NCI-H2196 (cell line): Measurements from ENCODE around the gene KRT37.
"Not testable (repeated sequence)": the region's sequence is repeated elsewhere in the genome, so short reads cannot be mapped to it uniquely, and the experiment has no call there.

Source experiments
- DNase-seq: peaks from one replicate; lab custom pipeline; 2025; ENCODE audit not compliant: unreplicated experiment; lab: John Stamatoyannopoulos, UW

The KRT37 gene

DNA sequence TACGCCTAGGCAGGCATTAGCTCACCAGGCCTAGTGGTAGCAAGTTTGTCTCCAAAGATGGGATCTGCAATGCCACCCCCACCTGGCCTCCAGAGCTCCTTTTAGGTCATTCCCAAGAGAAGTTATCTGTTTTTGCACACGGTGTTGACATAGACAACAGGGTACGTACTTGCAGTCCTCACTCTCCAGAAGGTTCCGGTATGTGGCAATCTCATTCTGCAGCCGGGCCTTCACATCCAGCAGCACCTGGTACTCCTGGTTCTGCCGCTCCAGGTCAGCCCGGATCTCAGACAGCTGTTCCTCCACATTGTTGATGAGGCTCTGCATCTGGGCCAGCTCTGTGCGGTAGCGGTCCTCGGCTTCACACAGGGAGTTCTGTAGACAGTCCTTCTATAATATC, 17.2 kb downstream of the KRT37 start:
- no peak for DNase-seq

DNA sequence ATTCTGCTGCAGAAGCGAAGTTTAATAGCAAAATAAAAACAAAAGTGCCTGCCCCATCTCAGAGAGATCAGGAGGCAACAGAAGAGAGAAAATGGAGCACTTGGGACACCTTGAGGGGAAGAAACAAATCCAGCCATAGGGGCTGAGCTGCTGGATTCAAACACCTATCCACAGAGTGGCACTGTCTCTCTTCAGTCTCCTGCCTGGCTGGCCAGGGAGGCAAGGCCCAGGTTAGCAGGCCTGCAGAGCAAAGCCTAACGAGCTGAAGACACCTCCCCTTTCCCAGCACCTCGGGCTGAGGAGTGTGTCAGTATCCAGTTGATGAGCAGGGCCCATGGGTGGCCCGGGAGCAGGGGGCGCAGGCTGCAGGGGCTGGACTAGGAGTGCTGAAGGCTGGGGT, 18.2 kb downstream of the KRT37 start:
- DNase-seq: no peak

DNA sequence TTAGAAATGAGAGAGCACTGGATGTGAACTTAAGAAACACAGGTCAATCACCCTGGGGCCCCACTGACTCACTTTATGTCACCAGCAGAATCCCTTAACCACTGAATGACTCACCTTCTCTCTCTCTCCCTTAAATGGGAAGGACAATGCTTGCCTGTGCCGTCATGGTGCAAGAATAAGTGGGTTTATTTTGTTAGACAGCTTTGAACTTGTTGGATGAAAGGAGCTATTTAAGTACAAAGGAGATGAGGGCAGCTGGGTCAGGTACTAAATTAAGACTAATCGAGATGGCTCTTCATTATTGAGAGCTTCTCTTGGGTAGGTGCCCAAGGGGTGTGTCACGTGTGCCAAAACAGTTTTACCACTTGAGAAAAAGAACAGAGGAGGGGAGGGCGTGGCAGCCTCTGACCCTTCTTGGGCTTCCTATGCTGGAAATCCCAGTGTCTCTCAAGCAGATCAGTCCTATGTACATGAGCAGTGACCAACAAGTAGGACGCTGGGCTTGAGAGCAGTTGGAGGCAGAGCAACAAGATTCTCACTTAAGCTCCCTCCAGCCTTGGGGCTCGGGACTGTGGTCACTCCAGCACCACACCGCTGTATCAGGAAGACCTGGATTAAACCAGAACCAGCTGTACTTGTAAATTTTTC, 20.2 kb downstream of the KRT37 start:
- peak; percentile 25 for DNase-seq

DNA sequence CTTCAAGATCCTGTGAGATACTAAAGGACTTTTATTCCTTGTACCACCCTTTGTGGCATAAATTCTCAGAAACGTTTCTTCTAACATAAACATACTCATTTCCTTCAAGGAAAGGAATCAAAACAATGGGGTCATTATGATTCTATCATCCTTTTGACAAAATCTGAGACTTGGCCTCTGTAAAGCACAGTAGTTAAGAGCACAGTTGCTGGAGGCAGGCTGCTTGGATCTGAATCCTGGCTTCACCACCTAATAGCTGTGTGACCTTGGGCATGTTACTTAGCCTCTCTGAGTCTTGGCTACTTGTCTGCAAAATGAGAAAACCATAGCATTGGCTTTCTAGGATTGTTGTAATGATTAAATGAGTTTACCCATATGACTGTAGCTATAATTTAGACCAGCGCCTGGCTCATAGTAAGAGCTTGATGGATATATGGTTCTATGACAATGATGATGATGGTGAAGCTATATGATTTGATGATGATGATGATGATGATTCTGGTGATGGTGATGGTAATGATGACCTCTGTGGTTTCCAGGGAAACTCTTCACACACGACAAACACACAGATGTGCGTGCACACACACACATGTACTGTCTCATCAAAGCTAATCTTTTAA, 20.9 kb downstream of the KRT37 start:
- no peak for DNase-seq

DNA sequence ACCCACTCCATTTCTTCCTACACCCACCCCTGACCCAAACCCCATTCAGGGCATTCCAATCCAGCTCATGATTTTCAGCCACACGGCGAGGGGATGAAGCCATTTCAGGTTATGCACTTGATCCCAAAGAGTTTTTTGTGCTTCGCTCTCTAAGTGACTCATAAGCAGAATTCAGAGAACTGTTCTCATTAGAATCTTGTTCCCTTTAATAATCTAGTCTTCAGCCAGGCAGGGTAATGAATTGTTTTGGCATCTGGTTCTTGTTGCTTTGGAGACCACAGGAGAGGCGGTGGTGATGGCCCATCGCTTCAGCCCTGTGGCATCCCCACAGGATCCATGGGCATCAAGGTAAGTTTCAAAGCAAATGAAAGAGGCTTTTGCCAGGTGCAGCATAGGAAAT, 22.2 kb downstream of the KRT37 start:
- DNase-seq: no peak

DNA sequence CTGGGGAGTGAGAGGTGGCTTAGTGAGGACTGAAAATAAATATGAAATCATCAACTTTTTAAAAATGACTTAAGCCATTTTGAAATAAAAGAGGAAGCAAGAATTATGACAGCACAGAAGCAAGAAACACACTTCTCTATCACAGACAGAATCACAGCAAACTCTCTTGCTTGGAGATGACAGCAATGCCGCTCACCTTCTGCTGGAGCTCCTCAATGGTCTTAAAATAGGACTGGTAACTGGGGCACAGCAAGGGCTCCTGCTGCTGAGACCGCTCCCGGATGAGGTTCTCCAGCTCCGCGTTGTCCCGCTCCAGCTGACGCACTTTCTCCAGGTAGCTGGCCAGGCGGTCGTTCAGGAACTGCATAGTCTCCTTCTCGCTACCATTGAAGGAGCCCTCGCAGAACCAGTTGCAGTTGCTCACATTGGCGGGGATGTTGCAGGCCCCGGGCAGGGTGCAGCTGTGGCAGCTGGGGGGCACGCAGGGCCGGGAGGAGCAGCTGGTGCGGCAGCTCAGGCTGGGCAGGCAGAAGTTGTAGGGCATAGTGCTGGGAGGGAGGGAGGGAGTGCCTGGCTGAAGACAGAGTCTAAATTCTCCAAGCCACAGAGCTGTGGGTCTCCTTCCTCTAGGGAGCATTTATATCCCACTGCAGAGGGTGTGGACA, 27.3 kb downstream of the KRT37 start, which contains the start of gene KRT31:
Gene KRT31 (minus strand): TSS at position 613 of the 665 bp plus-strand sequence. CDS start 69 bp downstream, at position 544.
- DNase-seq: no peak

DNA sequence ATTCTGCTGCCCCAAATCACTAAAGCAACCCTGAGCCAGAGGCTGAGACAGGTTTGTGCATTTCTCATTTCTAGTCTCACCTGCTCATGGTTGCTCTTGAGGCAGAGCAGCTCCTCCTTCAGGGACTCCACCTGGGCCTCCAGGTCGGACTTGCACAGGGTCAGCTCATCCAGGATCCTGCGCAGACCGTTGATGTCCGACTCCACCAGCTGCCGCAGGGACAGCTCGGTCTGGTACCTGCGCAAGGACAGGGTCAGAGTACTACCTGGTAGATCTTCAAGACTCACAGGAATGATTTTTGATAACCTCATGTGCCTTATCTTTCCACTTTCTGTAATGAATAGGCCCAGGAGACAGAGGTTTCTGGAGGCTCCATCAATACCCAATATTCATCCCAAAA, 28.0 kb downstream of the KRT37 start:
- no peak for DNase-seq

DNA sequence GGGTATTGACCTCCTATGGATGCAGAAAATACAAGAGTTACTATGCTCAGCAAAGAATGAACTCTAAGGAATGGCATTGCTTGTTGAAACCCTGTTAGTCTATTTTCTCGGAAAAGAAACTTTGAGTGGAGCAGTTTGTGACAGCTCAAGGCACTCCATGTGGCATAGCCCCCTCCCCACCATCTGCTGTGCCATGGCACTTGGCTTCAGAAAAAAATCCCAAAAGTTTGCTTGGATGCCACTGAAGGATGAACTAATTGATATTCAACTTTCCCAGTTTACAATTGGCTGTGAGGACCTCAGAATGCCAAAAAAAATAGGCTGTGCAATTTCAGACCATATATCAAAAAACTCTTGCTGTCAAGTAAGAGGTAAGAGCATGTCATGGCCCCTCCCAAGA, 28.8 kb downstream of the KRT37 start:
- DNase-seq: no peak

DNA sequence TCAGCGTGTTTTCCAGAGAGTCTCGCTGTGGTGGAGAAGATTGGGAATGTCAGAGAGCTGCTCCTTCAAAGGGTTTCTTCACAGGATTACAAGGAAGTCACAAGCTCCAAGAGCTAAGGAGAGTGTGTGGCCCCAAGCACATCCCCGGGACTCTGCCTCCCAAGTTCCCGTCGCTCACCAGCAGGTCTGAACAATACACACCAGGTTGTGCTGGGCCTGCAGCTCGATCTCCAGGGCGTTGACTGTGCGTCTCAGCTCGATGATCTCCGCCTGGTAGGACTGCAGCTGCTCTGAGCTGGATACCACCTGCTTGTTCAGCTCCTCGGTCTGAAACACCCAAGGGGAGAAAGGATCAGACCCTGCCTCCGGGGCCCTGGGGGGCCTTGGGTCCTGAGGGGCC, 29.3 kb downstream of the KRT37 start:
- not testable (repeated sequence) for DNase-seq

DNA sequence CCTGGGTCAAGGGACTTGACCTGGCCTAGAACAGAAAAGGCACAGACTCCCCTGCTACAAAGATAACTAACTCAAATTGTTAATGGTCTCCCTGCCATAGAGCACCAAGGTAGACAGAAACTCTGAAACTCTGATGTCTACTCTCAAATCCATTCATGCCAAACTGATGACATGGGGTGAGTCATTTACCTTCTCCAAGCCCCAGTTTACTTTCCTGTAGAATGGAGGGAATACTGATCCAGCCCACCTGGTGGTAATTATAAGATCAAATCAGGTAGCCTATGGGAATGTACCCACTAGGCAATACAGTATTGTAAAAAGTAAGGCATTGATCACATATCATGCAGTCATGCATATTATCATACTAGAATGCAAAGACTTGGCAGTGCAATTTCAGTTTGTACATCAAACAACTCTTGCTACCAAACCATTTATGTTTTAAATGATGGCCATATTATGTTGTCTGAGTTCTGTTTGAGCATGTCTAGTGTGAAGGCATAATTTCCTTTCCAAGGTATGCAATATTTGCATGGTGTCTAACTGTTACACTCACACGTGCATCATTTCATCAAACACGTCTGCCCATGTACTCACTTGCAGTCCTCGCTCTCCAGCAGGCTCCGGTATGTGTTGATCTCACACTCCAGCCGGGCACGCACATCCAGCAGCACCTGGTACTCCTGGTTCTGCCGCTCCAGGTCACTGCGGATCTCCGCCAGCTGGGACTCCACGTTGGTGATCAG, 30.0 kb downstream of the KRT37 start:
- DNase-seq: no peak

DNA sequence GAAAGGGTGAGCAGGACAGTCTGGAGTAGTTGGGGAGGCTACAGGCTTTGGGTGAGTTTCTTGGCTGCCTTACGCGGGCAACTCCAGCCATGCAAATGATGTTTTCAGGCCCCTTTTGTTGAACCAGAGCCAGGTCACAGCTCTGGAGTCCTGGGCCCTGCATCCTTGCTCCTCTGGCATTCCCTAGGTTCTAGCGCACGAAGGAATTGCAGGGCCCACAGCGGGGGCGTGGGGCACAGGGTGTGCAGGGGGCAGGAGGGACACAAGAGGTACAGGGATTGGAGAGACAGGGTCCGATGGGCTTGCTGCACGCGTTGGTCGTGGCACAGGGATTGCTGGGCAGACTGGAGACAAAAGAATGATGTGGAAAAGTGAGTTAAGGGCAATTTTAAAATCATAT, 30.6 kb downstream of the KRT37 start:
- no peak for DNase-seq

DNA sequence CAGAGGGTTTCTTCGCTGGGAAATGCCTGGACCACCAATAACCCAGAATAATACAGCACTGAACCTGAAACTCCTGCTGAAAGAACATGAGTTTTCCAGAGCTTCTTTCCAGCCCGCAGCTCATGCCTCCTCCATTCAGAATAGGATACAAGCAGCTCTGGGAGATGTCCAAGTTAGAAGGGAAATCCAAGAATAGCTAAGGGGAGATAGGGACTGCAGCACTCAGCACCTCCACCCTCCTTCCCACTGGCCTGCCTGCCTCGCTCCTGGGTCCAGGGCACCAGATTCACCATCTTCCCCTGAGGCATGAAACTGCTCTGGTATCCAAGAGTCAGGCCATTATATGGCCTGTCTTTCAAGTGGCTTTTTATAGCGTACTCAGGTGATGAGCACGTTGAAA, 31.1 kb downstream of the KRT37 start:
- no peak for DNase-seq

DNA sequence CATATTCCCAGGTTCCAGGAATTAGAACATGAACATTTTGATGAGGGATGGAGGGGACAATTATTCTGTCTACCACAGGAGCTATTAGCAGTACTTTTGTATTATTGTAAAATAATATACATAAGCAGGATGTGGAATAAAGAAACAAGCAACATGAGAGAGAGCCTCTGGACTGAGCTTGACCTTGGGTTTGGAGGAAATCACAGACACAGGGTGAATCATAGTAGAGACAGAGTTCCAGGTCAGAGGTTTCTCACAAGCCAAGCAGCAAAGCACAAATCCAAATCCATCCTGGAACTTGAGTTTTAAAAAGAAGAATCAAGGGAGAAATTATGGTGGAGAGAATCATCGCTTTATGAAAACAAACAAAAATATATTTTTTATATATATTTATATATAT, 32.1 kb downstream of the KRT37 start:
- no peak for DNase-seq

DNA sequence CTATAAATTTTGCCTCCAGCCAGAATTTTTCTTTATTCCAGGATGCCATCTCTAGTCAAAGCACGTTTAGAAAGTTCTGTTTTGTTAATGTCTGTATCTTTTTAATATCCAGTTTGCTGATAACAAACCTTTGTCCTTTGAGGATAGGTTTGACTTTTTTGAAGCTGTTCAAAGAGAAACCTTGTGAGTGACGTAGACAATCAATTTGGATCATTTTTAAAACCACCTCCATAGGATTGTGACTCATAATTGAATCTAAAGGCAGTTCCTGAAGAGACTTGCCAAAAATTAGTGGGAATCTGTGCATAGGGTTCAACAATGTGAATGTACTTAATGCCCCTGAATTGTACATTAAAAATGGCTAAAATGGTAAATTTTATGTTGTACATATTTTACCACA, 32.9 kb downstream of the KRT37 start:
- no peak for DNase-seq

DNA sequence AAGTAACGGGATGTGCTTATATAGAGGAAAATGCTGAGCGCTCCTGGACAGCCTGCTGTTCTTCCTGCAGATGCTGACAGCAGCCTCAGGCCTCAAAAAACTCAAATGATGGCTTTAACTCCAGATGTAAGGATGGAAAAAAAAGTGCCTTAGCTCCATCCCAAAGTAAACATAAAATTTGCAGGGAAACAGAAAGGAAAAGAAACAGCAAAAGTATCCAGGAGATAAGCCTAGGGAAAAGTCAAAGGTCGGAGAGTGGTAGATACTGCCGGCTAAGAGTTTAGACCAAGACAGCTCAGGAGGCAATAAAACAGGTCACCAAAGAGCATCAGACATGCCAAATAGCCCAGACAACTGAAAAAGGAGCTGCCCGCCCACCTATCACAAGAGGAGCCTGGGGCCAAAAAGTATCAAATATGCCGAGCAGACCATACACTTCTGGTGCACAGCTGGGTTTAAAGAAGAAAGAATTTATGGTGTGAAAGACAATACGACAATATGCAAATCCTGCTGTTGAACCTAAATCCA, 33.9 kb downstream of the KRT37 start:
- DNase-seq: no peak

DNA sequence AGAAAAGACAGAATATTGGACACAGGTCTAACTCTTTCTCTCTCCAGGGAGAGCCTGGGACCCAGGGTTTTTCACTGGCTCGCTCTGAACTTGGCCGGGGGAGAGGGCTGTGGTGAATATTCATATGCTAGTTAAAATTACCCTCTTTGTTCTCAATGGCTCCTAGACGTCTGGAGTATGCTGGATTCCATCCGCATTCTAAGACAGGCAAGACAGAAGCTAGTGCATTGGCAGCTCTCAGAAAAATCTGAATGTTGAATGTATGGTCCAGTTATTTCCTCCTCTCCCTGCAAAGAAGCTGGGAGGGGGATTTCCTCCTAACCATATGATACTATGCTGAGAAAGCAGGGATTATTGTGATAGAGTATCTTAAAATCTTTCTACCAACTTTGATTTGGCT, 36.7 kb downstream of the KRT37 start:
- DNase-seq: no peak

DNA sequence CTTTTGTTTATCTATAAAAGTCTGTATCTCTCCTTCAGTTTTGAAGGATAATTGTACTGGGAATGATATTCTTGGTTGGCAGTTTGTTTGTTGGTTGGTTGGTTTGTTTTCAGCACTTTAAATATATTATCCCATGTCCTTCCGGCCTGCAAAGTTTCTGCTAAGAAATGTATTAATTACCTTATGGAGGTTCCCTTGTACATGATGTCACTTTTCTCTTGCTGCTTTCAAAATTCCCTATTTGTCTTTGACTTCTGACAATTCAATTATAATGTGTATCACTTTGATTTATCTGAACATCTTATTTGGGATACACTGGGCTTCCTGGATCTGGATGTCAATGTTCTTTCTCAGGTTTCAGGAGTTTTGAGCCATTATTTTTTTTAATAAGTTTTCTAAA, 38.2 kb downstream of the KRT37 start:
- no peak for DNase-seq

DNA sequence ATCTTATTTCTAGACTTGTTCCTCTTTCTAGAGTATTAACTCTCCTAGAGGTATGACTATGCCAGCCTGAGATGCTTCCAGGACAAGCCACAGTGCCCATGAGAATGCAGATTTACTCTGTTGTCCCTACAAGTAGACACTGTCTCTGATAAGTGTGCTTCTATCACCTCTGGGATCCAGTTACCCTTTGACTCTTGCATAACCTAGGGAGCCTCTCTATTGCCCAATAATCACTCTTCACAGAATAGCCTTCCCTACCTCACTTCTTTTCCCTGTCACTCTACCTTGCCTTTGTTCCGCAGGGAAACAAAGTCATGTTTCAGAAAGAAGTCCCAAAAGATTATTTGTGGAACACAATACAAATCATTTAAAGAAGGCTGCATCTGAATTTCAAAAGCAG, 40.7 kb downstream of the KRT37 start:
- DNase-seq: no peak

DNA sequence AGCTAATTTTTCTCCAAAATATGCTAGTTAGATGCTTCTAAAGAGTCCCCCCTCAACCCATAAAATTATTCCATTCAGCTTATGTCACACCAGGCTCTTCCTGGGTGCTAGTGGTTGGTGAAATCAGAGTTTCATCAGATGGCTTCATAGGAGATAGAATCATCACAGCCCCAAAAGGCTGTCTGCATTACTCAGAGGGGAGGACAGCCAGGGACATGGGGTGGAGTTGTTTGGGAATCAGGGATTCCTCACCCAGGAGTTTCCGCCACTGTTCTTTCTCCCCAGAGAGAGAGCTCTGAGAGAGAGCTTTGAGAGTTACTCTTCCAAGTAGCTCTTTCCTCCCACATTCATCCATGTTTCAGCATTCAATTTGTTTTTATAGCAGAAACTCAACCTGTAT, 42.0 kb downstream of the KRT37 start:
- DNase-seq: no peak

DNA sequence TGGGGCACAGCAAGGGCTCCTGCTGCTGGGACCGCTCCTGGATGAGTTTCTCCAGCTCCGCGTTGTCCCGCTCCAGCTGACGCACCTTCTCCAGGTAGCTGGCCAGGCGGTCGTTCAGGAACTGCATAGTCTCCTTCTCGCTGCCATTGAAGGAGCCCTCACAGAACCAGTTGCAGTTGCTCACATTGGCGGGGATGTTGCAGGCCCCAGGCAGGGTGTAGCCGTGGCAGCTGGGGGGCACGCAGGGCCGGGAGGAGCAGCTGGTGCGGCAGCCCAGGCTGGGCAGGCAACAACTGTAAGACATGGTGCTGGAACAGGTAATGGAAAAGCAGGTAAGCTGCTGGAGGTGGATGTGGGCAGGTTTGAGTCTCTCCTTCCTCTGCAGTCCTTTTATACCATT, 42.4 kb downstream of the KRT37 start, which contains the start of gene KRT34:
Gene KRT34 (minus strand): TSS at position 364 of the 400 bp plus-strand sequence. CDS start 60 bp downstream, at position 304.
- not testable (repeated sequence) for DNase-seq

DNA sequence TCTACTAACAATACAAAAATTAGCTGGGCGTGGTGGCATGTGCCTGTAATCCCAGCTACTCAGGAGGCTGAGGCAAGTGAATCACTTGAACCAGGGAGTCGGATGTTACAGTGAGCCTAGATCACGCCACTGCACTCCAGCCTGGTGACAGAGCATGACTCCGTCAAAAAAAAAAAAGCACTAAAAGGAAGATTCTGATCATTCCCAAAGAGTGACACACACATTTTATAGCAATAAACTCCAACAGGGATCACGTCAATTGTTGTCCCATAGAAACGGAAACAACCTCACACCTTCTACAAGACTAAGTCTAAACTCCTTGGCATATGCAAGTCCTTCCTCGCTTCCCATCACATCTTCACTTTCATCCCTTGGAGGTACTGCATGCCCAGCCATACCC, 44.3 kb downstream of the KRT37 start:
- DNase-seq: not testable (repeated sequence)
